22Rv1 (cell line): ENCODE data around the gene GPR25.

ENCODE experiments used
- CTCF ChIP-seq: fragments of 450-650 bp; IDR thresholded peaks from 2 replicates; pipeline ENCODE4 v1.5.1; 2017; ENCODE audit warnings: mild to moderate bottlenecking
- ZFX ChIP-seq: fragments of 450-650 bp; IDR thresholded peaks from 2 replicates; pipeline ENCODE4 v1.6.1; 2017; ENCODE audit warnings: antibody characterized with exemption, borderline replicate concordance

GRCh38 chr1:200836213-200836612 lies 36.6 kb upstream of the GPR25 start:
- no peak for TF ChIP-seq CTCF
- TF ChIP-seq ZFX, result no peak
